ENCODE data around the gene KRTAP4-8.
"Not testable (repeated sequence)": the region's sequence is repeated elsewhere in the genome, so short reads cannot be mapped to it uniquely, and the experiment has no call there.

KRTAP4-8 gene

GRCh38 chr17:41098042-41098441 lies at the start of gene KRTAP4-8:
TSS of gene KRTAP4-8 (minus strand) at chr17:41098142. CDS start at chr17:41098084, 58 bp downstream.
- no peak for DNase-seq
- H3K27ac Mint-ChIP-seq, result no peak within 1 kb of the TSS
- peaks cover 1% of the 10 kb centered on the region for H3K9me3 Mint-ChIP-seq
- H3K27me3 Mint-ChIP-seq, result peaks cover 16% of the 10 kb centered on the region
- CTCF ChIA-PET, result no interaction called here
- H3K36me3 Mint-ChIP-seq, result no peaks in the 10 kb centered on the region
- no peaks in the 10 kb centered on the region for H3K4me1 Mint-ChIP-seq
- H3K4me3 Mint-ChIP-seq, result no peak within 1 kb of the TSS

- no peak overlapping the region for H3K4me3 Mint-ChIP-seq
- no peaks in the 10 kb centered on the region for H3K27me3 Mint-ChIP-seq
- peaks cover 19% of the 10 kb centered on the region for H3K9me3 Mint-ChIP-seq
- CTCF ChIA-PET, result no interaction called here
- DNase-seq, result no peak
- no peaks in the 10 kb centered on the region for H3K4me1 Mint-ChIP-seq
- H3K36me3 Mint-ChIP-seq, result no peaks in the 10 kb centered on the region
- H3K27ac Mint-ChIP-seq, result no peak overlapping the region
Measured at GRCh38 chr17:41145261-41145660, 47.3 kb upstream of the KRTAP4-8 start.

DNA sequence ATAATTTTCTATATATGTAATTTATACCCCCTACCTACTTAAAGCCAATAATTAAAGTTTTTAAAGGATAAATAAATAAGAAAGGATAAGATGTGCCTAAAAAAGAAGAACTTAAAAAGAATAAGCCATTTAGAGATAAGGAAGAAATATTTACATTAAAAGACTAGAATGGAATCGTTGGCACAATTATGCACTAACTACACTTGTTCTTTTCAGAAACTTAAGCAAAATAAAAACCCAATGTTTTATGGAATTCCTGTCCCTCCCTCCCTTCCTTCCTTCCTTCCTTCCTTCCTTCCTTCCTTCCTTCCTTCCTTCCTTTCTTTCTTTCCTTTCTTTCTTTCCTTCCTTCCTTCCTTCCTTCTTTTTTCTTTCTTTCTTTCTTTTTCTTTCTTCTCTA lies 46.9 kb upstream of the KRTAP4-8 start:
- Mint-ChIP-seq H3K27ac (no peak overlapping the region), H3K4me3 (no peak overlapping the region), H3K4me1 (no peaks in the 10 kb centered on the region), H3K9me3 (peaks cover 19% of the 10 kb centered on the region), H3K27me3 (peaks cover under 1% of the 10 kb centered on the region), H3K36me3 (no peaks in the 10 kb centered on the region)
- CTCF ChIA-PET, result no interaction called here
- DNase-seq, result no peak

DNA sequence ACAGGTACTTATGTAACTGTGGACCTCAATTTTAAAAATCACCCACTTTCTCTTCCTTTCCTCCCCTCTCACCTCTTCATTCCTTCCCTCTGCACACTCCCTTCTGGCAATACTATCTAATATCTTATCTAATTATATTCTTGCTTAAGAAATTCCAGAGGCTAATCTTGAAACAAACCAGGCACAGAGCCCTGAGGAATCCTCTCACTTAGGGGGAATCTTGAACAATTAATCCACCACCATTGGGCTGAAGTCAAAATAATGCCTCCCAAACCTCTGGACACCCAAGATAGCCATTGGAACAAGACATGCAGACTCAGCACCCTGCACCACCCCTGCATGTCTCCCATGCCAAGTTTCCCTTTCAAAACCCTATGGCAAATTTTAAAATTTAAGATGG lies 43.4 kb upstream of the KRTAP4-8 start:
- Mint-ChIP-seq H3K9me3 (peaks cover 24% of the 10 kb centered on the region), H3K4me1 (no peaks in the 10 kb centered on the region), H3K36me3 (no peaks in the 10 kb centered on the region), H3K27me3 (peaks cover 4% of the 10 kb centered on the region), H3K27ac (no peak overlapping the region), H3K4me3 (no peak overlapping the region)
- CTCF ChIA-PET, result no interaction called here
- no peak for DNase-seq

DNA sequence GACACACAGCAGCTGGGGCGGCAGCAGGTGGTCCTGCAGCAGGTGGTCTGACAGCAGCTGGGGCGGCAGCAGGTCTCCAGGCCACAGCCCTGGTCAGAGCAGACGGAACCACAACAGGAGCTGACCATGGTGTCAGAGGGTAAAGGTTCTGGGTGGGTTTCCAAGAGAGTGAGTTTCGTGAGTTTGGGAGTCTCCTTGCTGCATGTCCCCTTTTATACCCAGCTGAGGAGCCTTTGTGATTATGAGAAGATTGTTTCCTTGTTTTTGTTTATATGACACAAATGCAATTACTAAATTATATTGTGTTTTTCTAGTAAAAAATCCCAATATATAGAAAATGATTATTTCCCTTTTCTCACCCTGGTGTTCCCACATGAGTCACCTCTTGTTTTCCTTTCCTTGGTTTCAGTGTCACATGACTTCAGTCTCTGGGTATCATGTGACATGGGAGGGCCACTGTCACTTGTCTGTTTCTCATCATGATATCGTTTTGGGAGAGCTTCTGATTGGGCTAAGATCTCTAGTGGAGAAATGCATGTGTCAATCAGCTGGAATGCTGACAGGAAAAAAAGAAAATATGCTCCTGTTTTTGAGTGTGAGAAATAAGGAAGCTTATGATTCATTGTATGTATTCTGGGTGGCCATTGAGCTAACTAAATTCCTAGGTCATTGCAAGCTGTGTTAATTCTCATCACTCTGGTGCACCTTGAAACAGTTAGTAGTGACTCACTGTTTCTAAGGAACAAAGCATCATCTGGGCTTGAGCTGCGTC lies 42.6 kb upstream of the KRTAP4-8 start, which contains the start of gene KRTAP4-6:
Gene KRTAP4-6 (minus strand): TSS at position 185 of the 772 bp plus-strand sequence. CDS start 57 bp downstream, at position 128.
- H3K27ac Mint-ChIP-seq, result no peak within 1 kb of the TSS
- H3K27me3 Mint-ChIP-seq, result peaks cover 4% of the 10 kb centered on the region
- no peaks in the 10 kb centered on the region for H3K4me1 Mint-ChIP-seq
- no peaks in the 10 kb centered on the region for H3K36me3 Mint-ChIP-seq
- no peak for DNase-seq
- no peak within 1 kb of the TSS for H3K4me3 Mint-ChIP-seq
- peaks cover 24% of the 10 kb centered on the region for H3K9me3 Mint-ChIP-seq
- CTCF ChIA-PET, result no interaction called here

GRCh38 chr17:41139865-41140264 lies 41.9 kb upstream of the KRTAP4-8 start:
- H3K36me3 Mint-ChIP-seq, CTCF ChIA-PET, DNase-seq, H3K4me1 Mint-ChIP-seq, H3K27ac Mint-ChIP-seq, H3K27me3 Mint-ChIP-seq, H3K4me3 Mint-ChIP-seq: not testable (repeated sequence)
- H3K9me3 Mint-ChIP-seq, result peaks cover 24% of the 10 kb centered on the region

GRCh38 chr17:41133880-41134735 lies 36.2 kb upstream of the KRTAP4-8 start:
- peaks cover 2% of the 10 kb centered on the region for H3K9me3 Mint-ChIP-seq
- DNase-seq, result no peak
- no peak overlapping the region for H3K27ac Mint-ChIP-seq
- CTCF ChIA-PET, result no interaction called here
- no peaks in the 10 kb centered on the region for H3K36me3 Mint-ChIP-seq
- no peak overlapping the region for H3K4me3 Mint-ChIP-seq
- H3K4me1 Mint-ChIP-seq, result no peaks in the 10 kb centered on the region
- H3K27me3 Mint-ChIP-seq, result no peaks in the 10 kb centered on the region

GRCh38 chr17:41131979-41132378 lies 34.0 kb upstream of the KRTAP4-8 start:
- CTCF ChIA-PET, result no interaction called here
- H3K4me3 Mint-ChIP-seq, result no peak overlapping the region

DNA sequence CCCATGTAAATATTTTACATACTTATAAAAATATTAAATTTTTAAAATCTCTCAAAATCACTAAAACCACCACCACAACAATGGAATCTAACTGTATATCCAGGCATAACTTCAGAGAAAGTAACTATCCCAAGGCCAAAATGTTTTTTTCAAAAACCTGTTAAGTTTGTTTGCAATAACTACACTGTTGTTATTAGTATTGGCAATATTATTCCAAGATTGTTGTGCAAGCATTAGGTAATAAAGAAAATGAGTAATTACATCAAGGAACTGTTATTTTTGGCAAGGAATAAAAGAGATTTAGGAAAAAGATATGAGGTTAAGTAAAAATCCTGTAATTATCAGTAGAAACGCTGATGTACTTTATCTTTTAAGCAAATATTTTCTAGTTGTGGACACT lies 29.4 kb upstream of the KRTAP4-8 start:
- Mint-ChIP-seq H3K36me3 (no peaks in the 10 kb centered on the region), H3K27ac (no peak overlapping the region), H3K9me3 (no peaks in the 10 kb centered on the region), H3K27me3 (peaks cover 3% of the 10 kb centered on the region), H3K4me3 (no peak overlapping the region), H3K4me1 (peaks cover 22% of the 10 kb centered on the region)
- CTCF ChIA-PET, result no interaction called here
- no peak for DNase-seq

More at GRCh38 chr17:41131979-41132378, 34.0 kb upstream of the KRTAP4-8 start:
- DNase-seq, result no peak
- Mint-ChIP-seq H3K4me1 (no peaks in the 10 kb centered on the region), H3K9me3 (no peaks in the 10 kb centered on the region), H3K27ac (no peak overlapping the region), H3K27me3 (no peaks in the 10 kb centered on the region), H3K36me3 (no peaks in the 10 kb centered on the region)

DNA sequence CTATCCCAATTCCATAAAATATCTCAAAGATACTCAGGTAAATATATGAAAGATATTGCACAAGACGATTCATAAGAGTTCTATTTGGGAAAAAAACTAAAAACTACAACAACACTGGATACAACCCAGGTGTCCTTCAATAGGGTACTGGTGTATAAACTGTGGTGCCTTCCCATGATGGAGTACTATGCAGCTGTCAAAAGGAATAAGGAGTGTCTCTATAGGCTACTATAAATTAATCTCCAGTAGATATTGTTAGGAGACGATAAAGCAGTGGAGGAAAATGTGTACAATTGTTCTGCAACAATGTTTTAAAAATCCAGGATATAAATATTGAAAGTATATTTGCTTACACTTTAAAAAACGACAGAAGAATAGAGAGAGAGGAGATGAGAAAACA lies 28.5 kb upstream of the KRTAP4-8 start:
- H3K27ac Mint-ChIP-seq, result no peak overlapping the region
- H3K4me1 Mint-ChIP-seq, result peaks cover 22% of the 10 kb centered on the region
- H3K9me3 Mint-ChIP-seq, result no peaks in the 10 kb centered on the region
- CTCF ChIA-PET, result no interaction called here
- no peak for DNase-seq
- H3K27me3 Mint-ChIP-seq, result peaks cover 3% of the 10 kb centered on the region
- H3K36me3 Mint-ChIP-seq, result no peaks in the 10 kb centered on the region
- no peak overlapping the region for H3K4me3 Mint-ChIP-seq

DNA sequence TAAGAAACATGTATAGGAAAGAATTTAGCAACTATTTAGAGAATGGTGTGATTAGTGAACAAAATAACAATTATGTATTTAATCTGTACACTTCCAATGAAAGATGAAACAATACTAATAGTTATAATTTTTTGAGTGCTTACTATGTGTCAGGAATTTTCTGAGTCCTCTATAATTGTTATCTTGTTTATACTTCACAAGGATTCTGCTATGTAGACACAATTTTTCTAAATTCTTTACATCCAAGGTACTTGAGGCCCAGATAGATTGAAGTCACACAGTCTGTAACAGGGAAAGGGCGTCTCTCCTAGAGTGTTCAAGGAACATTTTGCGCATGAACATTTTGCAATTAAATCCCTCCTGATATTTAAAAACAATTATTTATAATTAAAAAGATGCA lies 27.1 kb upstream of the KRTAP4-8 start:
- no peak for DNase-seq
- Mint-ChIP-seq H3K4me3 (no peak overlapping the region), H3K4me1 (peaks cover 30% of the 10 kb centered on the region), H3K27ac (no peak overlapping the region), H3K9me3 (peaks cover 3% of the 10 kb centered on the region), H3K27me3 (peaks cover 3% of the 10 kb centered on the region), H3K36me3 (peaks cover 4% of the 10 kb centered on the region)
- CTCF ChIA-PET, result no interaction called here

- H3K36me3 Mint-ChIP-seq, DNase-seq, H3K27me3 Mint-ChIP-seq, H3K4me3 Mint-ChIP-seq, H3K27ac Mint-ChIP-seq, H3K9me3 Mint-ChIP-seq, CTCF ChIA-PET: not testable (repeated sequence)
- peaks cover 33% of the 10 kb centered on the region for H3K4me1 Mint-ChIP-seq
Measured at GRCh38 chr17:41123991-41124371, 26.0 kb upstream of the KRTAP4-8 start, which contains the start of gene KRTAP4-12. TSS of gene KRTAP4-12 (minus strand) at chr17:41124182. CDS start at chr17:41124122, 60 bp downstream.

DNA sequence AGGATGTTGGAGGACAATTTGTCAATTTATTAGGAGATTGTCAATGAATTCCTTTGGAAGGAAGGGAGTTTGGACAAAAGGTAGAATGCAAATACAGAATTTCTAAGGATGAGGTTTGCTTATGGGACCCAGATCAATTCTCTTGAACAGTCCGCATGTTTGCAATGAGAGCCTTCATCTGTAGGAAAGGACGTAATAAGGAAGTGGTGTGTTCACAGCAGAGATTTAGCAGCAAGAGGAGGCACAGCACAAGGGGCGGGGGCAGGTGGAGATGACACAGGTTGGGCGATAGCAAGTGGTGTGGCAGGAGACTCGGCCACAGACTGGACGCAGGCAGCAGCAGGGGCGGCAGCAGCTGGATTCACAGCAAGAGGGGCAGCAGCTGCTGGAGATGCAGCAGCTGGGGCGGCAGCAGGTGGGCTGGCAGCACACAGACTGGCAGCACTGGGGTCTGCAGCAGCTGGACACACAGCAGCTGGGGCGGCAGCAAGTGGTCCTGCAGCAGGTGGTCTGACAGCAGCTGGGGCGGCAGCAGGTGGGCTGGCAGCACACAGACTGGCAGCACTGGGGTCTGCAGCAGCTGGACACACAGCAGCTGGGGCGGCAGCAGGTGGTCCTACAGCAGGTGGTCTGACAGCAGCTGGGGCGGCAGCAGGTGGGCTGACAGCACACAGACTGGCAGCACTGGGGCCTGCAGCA lies 25.5 kb upstream of the KRTAP4-8 start:
- DNase-seq, CTCF ChIA-PET, H3K9me3 Mint-ChIP-seq, H3K4me3 Mint-ChIP-seq, H3K27ac Mint-ChIP-seq, H3K36me3 Mint-ChIP-seq, H3K27me3 Mint-ChIP-seq: not testable (repeated sequence)
- peaks cover 33% of the 10 kb centered on the region for H3K4me1 Mint-ChIP-seq

GRCh38 chr17:41121742-41122141 lies 23.8 kb upstream of the KRTAP4-8 start:
- H3K27me3 Mint-ChIP-seq, result peaks cover 15% of the 10 kb centered on the region
- peaks cover 33% of the 10 kb centered on the region for H3K4me1 Mint-ChIP-seq

More at GRCh38 chr17:41121742-41122141, 23.8 kb upstream of the KRTAP4-8 start:
- Mint-ChIP-seq H3K4me3 (no peak overlapping the region), H3K9me3 (peaks cover 5% of the 10 kb centered on the region), H3K36me3 (peaks cover 4% of the 10 kb centered on the region), H3K27ac (no peak overlapping the region)
- DNase-seq, result no peak
- CTCF ChIA-PET, result no interaction called here
